ENCODE results near the gene TRAIP.

DNA sequence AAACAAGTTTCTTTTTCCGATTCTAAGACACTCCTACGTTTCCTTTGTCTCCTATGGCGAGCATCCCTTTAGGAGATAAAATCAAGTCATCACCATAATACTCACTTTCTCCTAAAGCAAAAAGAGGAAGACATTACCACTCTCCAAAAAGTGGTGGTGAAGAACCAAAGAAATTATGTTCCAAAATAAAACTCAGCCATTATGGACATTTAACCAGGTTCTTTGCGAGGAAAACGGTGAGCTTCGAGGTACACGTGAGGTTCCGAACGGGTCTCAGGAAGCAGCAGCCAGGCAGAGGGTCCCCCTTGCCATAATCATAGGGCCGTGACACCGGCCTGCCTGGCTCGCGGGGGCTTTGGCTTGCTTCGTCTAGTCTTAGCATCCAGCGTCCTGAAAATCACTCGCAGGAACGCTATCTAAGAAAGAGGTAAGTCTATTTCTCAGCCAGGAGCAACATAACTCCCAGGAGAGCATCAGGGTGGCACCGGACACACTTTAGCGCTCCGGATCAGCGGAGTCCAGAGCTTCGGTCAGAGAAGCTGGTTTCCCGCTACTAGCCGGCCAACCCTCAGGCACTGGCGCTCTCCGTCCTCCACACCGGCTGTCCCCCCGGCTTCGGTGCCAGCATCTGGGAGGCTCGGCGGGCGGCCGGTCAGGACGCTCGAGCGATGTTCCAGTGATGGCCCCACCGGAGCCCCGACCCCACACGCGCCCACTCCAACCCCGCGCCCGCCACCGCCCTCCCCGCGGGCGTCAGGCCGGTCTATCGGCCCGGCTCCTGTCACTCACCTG lies 70.6 kb downstream of the TRAIP start:
- TF ChIP-seq, protein P1, sequence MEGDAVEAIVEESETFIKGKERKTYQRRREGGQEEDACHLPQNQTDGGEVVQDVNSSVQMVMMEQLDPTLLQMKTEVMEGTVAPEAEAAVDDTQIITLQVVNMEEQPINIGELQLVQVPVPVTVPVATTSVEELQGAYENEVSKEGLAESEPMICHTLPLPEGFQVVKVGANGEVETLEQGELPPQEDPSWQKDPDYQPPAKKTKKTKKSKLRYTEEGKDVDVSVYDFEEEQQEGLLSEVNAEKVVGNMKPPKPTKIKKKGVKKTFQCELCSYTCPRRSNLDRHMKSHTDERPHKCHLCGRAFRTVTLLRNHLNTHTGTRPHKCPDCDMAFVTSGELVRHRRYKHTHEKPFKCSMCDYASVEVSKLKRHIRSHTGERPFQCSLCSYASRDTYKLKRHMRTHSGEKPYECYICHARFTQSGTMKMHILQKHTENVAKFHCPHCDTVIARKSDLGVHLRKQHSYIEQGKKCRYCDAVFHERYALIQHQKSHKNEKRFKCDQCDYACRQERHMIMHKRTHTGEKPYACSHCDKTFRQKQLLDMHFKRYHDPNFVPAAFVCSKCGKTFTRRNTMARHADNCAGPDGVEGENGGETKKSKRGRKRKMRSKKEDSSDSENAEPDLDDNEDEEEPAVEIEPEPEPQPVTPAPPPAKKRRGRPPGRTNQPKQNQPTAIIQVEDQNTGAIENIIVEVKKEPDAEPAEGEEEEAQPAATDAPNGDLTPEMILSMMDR (IDR thresholded peaks at IDR 0.05; ENCODE audit: low read depth, low read length, poor library complexity, severe bottlenecking): no peak
- no peak for TF ChIP-seq EZH2phosphoT487 (IDR thresholded peaks at IDR 0.05; ENCODE audit: borderline replicate concordance, low read length)
